SK-N-SH (cell line): ENCODE measurements around the gene RND2. TPM values are rescaled to one million over a fixed set of nuclear protein-coding genes. Genes with fewer than 3 reads are reported as not detected.

Source experiments
- CTCF ChIA-PET: fragments of 300-600, 350-600 bp; formaldehyde crosslinking; extraction: SDS; loops from one replicate; lab custom pipeline; 2021; lab: Yijun Ruan, JAX
- POLR2A ChIA-PET: fragments of 350-600 bp; sonication (Branson Sonifier 250); formaldehyde crosslinking; extraction: SDS; loops from one replicate; lab custom pipeline; 2020; ENCODE audit warnings: antibody characterized with exemption, inconsistent platforms; lab: Yijun Ruan, JAX
- DNase-seq: peaks from one replicate; pipeline ENCODE4 v3.0.0; 2012
- H2AFZ ChIP-seq: fragments of 200-600 bp; sonication (generic); 2 replicates; pipeline ENCODE4 v1.8.1; 2016; ENCODE audit warnings: antibody characterized with exemption, mild to moderate bottlenecking, low read depth
- H3F3A ChIP-seq: fragments of 200-600 bp; sonication (generic); replicated peaks from 2 replicates; pipeline ENCODE3; 2016; ENCODE audit warnings: antibody characterized with exemption, mild to moderate bottlenecking; ENCODE audit not compliant: insufficient read depth
- H3K27ac ChIP-seq, 2 experiments: fragments of 200-500 bp in 1 of 2; fragments of 200-600 bp in 1 of 2; sonication (Bioruptor generic) in 1 of 2; sonication (generic), shearing (Covaris generic) in 1 of 2; 2 replicates each; pipeline versions ENCODE4 v1.5.1 to v1.6.1; 2014 to 2016; ENCODE audit warnings: low read depth in 2 of 2, inconsistent platforms in 1 of 2, low read length in 1 of 2, mild to moderate bottlenecking in 1 of 2, mixed read lengths in 1 of 2
- H3K27me3 ChIP-seq: fragments of 200-600 bp; sonication (generic), shearing (Covaris generic); 2 replicates; pipeline ENCODE4 v1.6.1; 2016; ENCODE audit warnings: mixed run types; ENCODE audit not compliant: insufficient read depth
- H3K36me3 ChIP-seq, 2 experiments: fragments of 200-500 bp in 1 of 2; fragments of 200-600 bp in 1 of 2; sonication (Bioruptor generic) in 1 of 2; sonication (generic) in 1 of 2; replicated peaks in 1 of 2; 2 replicates each; pipeline versions ENCODE3 to v1.5.1; 2014 to 2016; ENCODE audit warnings: low read length in 1 of 2, mild to moderate bottlenecking in 1 of 2; ENCODE audit not compliant: insufficient read depth in 2 of 2, control insufficient read depth in 1 of 2
- H3K4me1 ChIP-seq, 2 experiments: fragments of 200-500 bp in 1 of 2; fragments of 200-600 bp in 1 of 2; sonication (Bioruptor generic) in 1 of 2; sonication (generic), shearing (Covaris generic) in 1 of 2; 2 replicates each; pipeline versions ENCODE4 v1.5.1 to v1.6.1; 2014 to 2016; ENCODE audit warnings: low read depth in 1 of 2, low read length in 1 of 2, mixed run types in 1 of 2; ENCODE audit not compliant: insufficient read depth in 2 of 2, control insufficient read depth in 1 of 2
- H3K4me2 ChIP-seq: fragments of 200-600 bp; sonication (generic), shearing (Covaris generic); 2 replicates; pipeline ENCODE4 v1.6.1; 2017; ENCODE audit warnings: mixed run types
- H3K4me3 ChIP-seq, 2 experiments: fragments of 200-500 bp in 1 of 2; fragments of 200-600 bp in 1 of 2; sonication (Bioruptor generic) in 1 of 2; sonication (generic), shearing (Covaris generic) in 1 of 2; 2 replicates each; pipeline versions ENCODE4 v1.5.1 to v1.8.1; 2014 to 2016; ENCODE audit warnings: low read depth in 2 of 2, inconsistent platforms in 1 of 2, low read length in 1 of 2, mild to moderate bottlenecking in 1 of 2, mixed read lengths in 1 of 2, moderate library complexity in 1 of 2
- H3K79me2 ChIP-seq: fragments of 200-600 bp; sonication (generic); 2 replicates; pipeline ENCODE4 v1.8.1; 2017; ENCODE audit warnings: mild to moderate bottlenecking; ENCODE audit not compliant: insufficient read depth
- H3K9ac ChIP-seq: fragments of 200-600 bp; sonication (generic); 2 replicates; pipeline ENCODE4 v1.6.1; 2017; ENCODE audit warnings: mixed run types
- H3K9me2 ChIP-seq: fragments of 200-600 bp; sonication (generic); 2 replicates; pipeline ENCODE4 v1.6.1; 2017; ENCODE audit warnings: mixed run types
- H3K9me3 ChIP-seq: fragments of 200-600 bp; sonication (generic); 2 replicates; pipeline ENCODE4 v1.6.1; 2017; ENCODE audit warnings: mixed run types, mild to moderate bottlenecking, moderate library complexity
- H4K20me1 ChIP-seq: fragments of 200-600 bp; sonication (generic); 2 replicates; pipeline ENCODE4 v1.6.1; 2017; ENCODE audit warnings: mild to moderate bottlenecking, mixed run types; ENCODE audit not compliant: insufficient read depth
- CTCF ChIP-seq: fragments of 200-600 bp; sonication (generic); IDR thresholded peaks from 2 replicates; pipeline ENCODE4 v1.6.1; 2017; ENCODE audit warnings: antibody characterized with exemption, mild to moderate bottlenecking, moderate library complexity
- FOSL2 ChIP-seq: IDR thresholded peaks from 2 replicates; pipeline ENCODE4 v1.4.0; 2012; ENCODE audit warnings: low read depth, mild to moderate bottlenecking, moderate library complexity, borderline replicate concordance
- FOXJ3 ChIP-seq: sonication (generic); formaldehyde crosslinking; IDR thresholded peaks from 2 replicates; pipeline ENCODE4 v1.5.1; 2020; ENCODE audit warnings: mild to moderate bottlenecking, missing genetic modification reagents
- GABPA ChIP-seq: IDR thresholded peaks from 2 replicates; pipeline ENCODE4 v1.4.0; 2012; ENCODE audit warnings: low read depth, mild to moderate bottlenecking
- GATA2 ChIP-seq: sonication (generic); formaldehyde crosslinking; IDR thresholded peaks from 2 replicates; pipeline ENCODE4 v1.5.0; 2020; ENCODE audit warnings: mild to moderate bottlenecking, missing genetic modification reagents
- IRF3 ChIP-seq: fragments of 150-350 bp; IDR thresholded peaks from 2 replicates; pipeline ENCODE4 v1.6.1; 2016; ENCODE audit warnings: mild to moderate bottlenecking, low read depth, low read length
- JUND ChIP-seq: IDR thresholded peaks from 2 replicates; pipeline ENCODE4 v1.4.0; 2012
- MEF2A ChIP-seq: IDR thresholded peaks from 2 replicates; pipeline ENCODE4 v1.4.0; 2012; ENCODE audit warnings: low read depth, borderline replicate concordance
- MXI1 ChIP-seq: IDR thresholded peaks from 2 replicates; pipeline ENCODE4 v1.6.1; 2012; ENCODE audit warnings: mild to moderate bottlenecking, low read depth, low read length, improper control_type of control experiment
- NFIC ChIP-seq: IDR thresholded peaks from 2 replicates; pipeline ENCODE4 v1.4.0; 2012; ENCODE audit warnings: borderline replicate concordance
- PBX3 ChIP-seq: IDR thresholded peaks from 2 replicates; pipeline ENCODE4; 2012
- POLR2AphosphoS5 ChIP-seq: IDR thresholded peaks from 2 replicates; pipeline ENCODE4 v1.6.1; 2012; ENCODE audit warnings: low read depth, low read length
- RAD21 ChIP-seq: IDR thresholded peaks from 2 replicates; pipeline ENCODE4 v1.6.1; 2012; ENCODE audit warnings: mild to moderate bottlenecking, low read length
- RCOR1 ChIP-seq: fragments of 150-350 bp; IDR thresholded peaks from 2 replicates; pipeline ENCODE4 v1.6.1; 2017; ENCODE audit warnings: antibody characterized with exemption, low read length
- REST ChIP-seq: IDR thresholded peaks from 2 replicates; pipeline ENCODE4 v1.6.1; 2012; ENCODE audit warnings: mild to moderate bottlenecking, low read depth, low read length, moderate library complexity
- RFX5 ChIP-seq: IDR thresholded peaks from 2 replicates; pipeline ENCODE4 v1.6.1; 2012; ENCODE audit warnings: mild to moderate bottlenecking, improper control_type of control experiment, low read length
- RXRA ChIP-seq: IDR thresholded peaks from 2 replicates; pipeline ENCODE4 v1.4.0; 2012; ENCODE audit warnings: low read depth, mild to moderate bottlenecking, borderline replicate concordance
- TAF1 ChIP-seq: IDR thresholded peaks from 2 replicates; pipeline ENCODE4 v1.6.1; 2012; ENCODE audit warnings: low read depth, mild to moderate bottlenecking, low read length, moderate library complexity, borderline replicate concordance
- TCF12 ChIP-seq: IDR thresholded peaks from 2 replicates; pipeline ENCODE4 v1.4.0; 2012
- TEAD4 ChIP-seq: IDR thresholded peaks from 2 replicates; pipeline ENCODE4 v1.4.0; 2012; ENCODE audit warnings: mild to moderate bottlenecking, borderline replicate concordance; ENCODE audit not compliant: insufficient read depth
- WGBS: methylation state at CpG from one replicate; pipeline ENCODE4 v1.1.6; 2017; ENCODE audit warnings: low lambda C conversion rate; 5-methylcytosine and 5-hydroxymethylcytosine counted together
- polyA plus RNA-seq, 3 experiments: library from polyadenylated mRNA; depleted of rRNA; stranded (reverse); fragments of >200 nt; gene quantifications; 2 replicates each; pipeline ENCODE4 v1.2.3, GENCODE V29; 2012

Gene RND2
- polyA plus RNA-seq, 1 of the 3 experiments (the other 2 are of a cell fraction), result 8.9 TPM

GRCh38 chr17:43027091-43028032 lies 2.3 kb downstream of the RND2 start:
- ChIA-PET POLR2A (no interaction called here), CTCF (interaction anchor here (0.8 kb wide), 1 partner anchor 15 kb away, joined by 3 read pairs; no protein-coding TSS in a partner anchor)
- no peak overlapping the region for H3K4me2 ChIP-seq
- H3K9ac ChIP-seq, result no peak overlapping the region
- 84% methylated on average over 8 of the region's 9 CpGs for WGBS
- H3K36me3 ChIP-seq, result no peaks in the 10 kb centered on the region
- H3F3A ChIP-seq, result peaks cover 6% of the 10 kb centered on the region
- TF ChIP-seq TEAD4 (no peak), MXI1 (no peak), GABPA (no peak), FOXJ3 (no peak), PBX3 (no peak), RXRA (no peak), TAF1 (no peak), CTCF (no peak), RAD21 (no peak), RFX5 (no peak), NFIC (no peak), TCF12 (no peak), REST (no peak), FOSL2 (no peak), IRF3 (no peak), POLR2AphosphoS5 (no peak), JUND (no peak), GATA2 (CRISPR knock-in tag) (no peak), MEF2A (no peak), RCOR1 (no peak)
- no peaks in the 10 kb centered on the region for H3K9me2 ChIP-seq
- H3K27ac ChIP-seq, result no peak overlapping the region
- DNase-seq, result no peak
- H4K20me1 ChIP-seq, result no peaks in the 10 kb centered on the region
- no peaks in the 10 kb centered on the region for H3K79me2 ChIP-seq
- H3K4me3 ChIP-seq, result no peak overlapping the region
- no peaks in the 10 kb centered on the region for H3K27me3 ChIP-seq
- no peaks in the 10 kb centered on the region for H3K9me3 ChIP-seq
- H3K4me1 ChIP-seq, result peaks cover 0 to 5% of the 10 kb centered on the region in 2 experiments; a peak in 1 of 4 replicates
- H2AFZ ChIP-seq, result no peak overlapping the region
